Neural progenitor cell (in vitro differentiated cells): ENCODE measurements around the gene MAP7D2. TPM values are rescaled to one million over a fixed set of nuclear protein-coding genes. Genes with fewer than 3 reads are reported as not detected.

Source experiments
- DNase-seq: peaks from one replicate; pipeline ENCODE4 v3.0.0-alpha.2; 2016; ENCODE audit warnings: low spot score
- H2AFZ ChIP-seq: fragments of 200-600 bp; sonication (generic); replicated peaks from 2 replicates; pipeline ENCODE4 v1.6.1; 2016; ENCODE audit warnings: antibody characterized with exemption
- H3F3A ChIP-seq: fragments of 200-600 bp; sonication (generic); 2 replicates; pipeline ENCODE4 v1.6.1; 2016; ENCODE audit warnings: antibody characterized with exemption, low read depth
- H3K27ac ChIP-seq: fragments of 200-600 bp; sonication (generic); 2 replicates; pipeline ENCODE4 v1.5.1; 2016; ENCODE audit warnings: mild to moderate bottlenecking
- H3K27me3 ChIP-seq: fragments of 200-600 bp; sonication (generic); 2 replicates; pipeline ENCODE4 v1.6.1; 2016; ENCODE audit warnings: mild to moderate bottlenecking, moderate library complexity
- H3K36me3 ChIP-seq: fragments of 200-600 bp; sonication (generic); 2 replicates; pipeline ENCODE4 v1.5.1; 2016
- H3K4me1 ChIP-seq: fragments of 200-600 bp; sonication (generic); 2 replicates; pipeline ENCODE4 v1.6.1; 2016; ENCODE audit warnings: mixed run types
- H3K4me2 ChIP-seq: fragments of 200-600 bp; sonication (generic); 2 replicates; pipeline ENCODE4 v1.6.1; 2016
- H3K4me3 ChIP-seq: fragments of 200-600 bp; sonication (generic); 2 replicates; pipeline ENCODE4 v1.5.1; 2016
- H3K79me2 ChIP-seq: fragments of 200-600 bp; sonication (generic); 2 replicates; pipeline ENCODE4 v1.6.1; 2016; ENCODE audit warnings: low read depth
- H3K9ac ChIP-seq: fragments of 200-600 bp; sonication (generic); 2 replicates; pipeline ENCODE4 v1.6.1; 2016
- H3K9me3 ChIP-seq: fragments of 200-600 bp; sonication (generic); 2 replicates; pipeline ENCODE4 v1.5.1; 2016; ENCODE audit warnings: low read depth
- H4K20me1 ChIP-seq: fragments of 200-600 bp; sonication (generic); 2 replicates; pipeline ENCODE4 v1.6.1; 2016; ENCODE audit warnings: low read depth
- H3K27ac Mint-ChIP-seq: 3 replicates; pipeline ENCODE4 v1.8.0; 2021; ENCODE audit warnings: mixed read lengths
- H3K27me3 Mint-ChIP-seq: 2 replicates; pipeline ENCODE4 v1.8.0; 2022; ENCODE audit warnings: low read depth, mild to moderate bottlenecking, inconsistent platforms, moderate library complexity, mixed read lengths; ENCODE audit not compliant: insufficient read depth
- H3K36me3 Mint-ChIP-seq: 3 replicates; pipeline ENCODE4 v1.8.0; 2021; ENCODE audit warnings: mixed read lengths
- H3K4me1 Mint-ChIP-seq: 3 replicates; pipeline ENCODE4 v1.8.0; 2021; ENCODE audit warnings: mixed read lengths
- H3K4me3 Mint-ChIP-seq: 3 replicates; pipeline ENCODE4 v1.8.0; 2021; ENCODE audit warnings: mild to moderate bottlenecking, moderate library complexity, mixed read lengths
- H3K9me3 Mint-ChIP-seq: 3 replicates; pipeline ENCODE4 v1.8.0; 2020; ENCODE audit warnings: mixed read lengths
- CTCF ChIP-seq: fragments of 200-600 bp; sonication (generic); IDR thresholded peaks from 2 replicates; pipeline ENCODE4 v1.5.1; 2017; ENCODE audit warnings: antibody characterized with exemption, mild to moderate bottlenecking
- EZH2 ChIP-seq: fragments of 200-600 bp; sonication (generic); IDR thresholded peaks from 2 replicates; pipeline ENCODE4 v1.6.1; 2017; ENCODE audit warnings: antibody characterized with exemption, mild to moderate bottlenecking, moderate library complexity
- EZH2phosphoT487 ChIP-seq: fragments of 200-600 bp; sonication (generic); IDR thresholded peaks from 2 replicates; pipeline ENCODE4 v1.6.1; 2017; ENCODE audit warnings: antibody characterized with exemption
- microRNA counts: library from miRNA; unstranded; fragments of <30 nt; microRNA quantifications from one replicate; lab custom pipeline; 2016
- microRNA-seq: library from miRNA; unstranded; fragments of <30 nt; microRNA quantifications from one replicate; pipeline ENCODE4, GENCODE V29; 2016
- small RNA-seq: library from RNA; depleted of rRNA; stranded (forward); fragments of <200 nt; gene quantifications from one replicate; pipeline ENCODE3, GENCODE V24; 2015
- total RNA-seq: library from RNA; depleted of rRNA; stranded (reverse); fragments of >200 nt; gene quantifications from 2 replicates; pipeline ENCODE4 v1.2.3, GENCODE V29; 2015; ENCODE audit warnings: low replicate concordance

MAP7D2 gene
- total RNA-seq, 1 donor from 2014 or later: 2.6 TPM

- Mint-ChIP-seq H3K4me3 (no peak overlapping the region), H3K27ac (no peak overlapping the region), H3K27me3 (no peaks in the 10 kb centered on the region), H3K4me1 (peaks cover 3% of the 10 kb centered on the region), H3K9me3 (peaks cover 2% of the 10 kb centered on the region), H3K36me3 (peaks cover 4% of the 10 kb centered on the region)
- Histone ChIP-seq H3K4me1 (peaks cover 14% of the 10 kb centered on the region), H2AFZ (no peak overlapping the region), H3K4me3 (no peak overlapping the region), H3K4me2 (no peak overlapping the region), H3K9ac (no peak overlapping the region), H3K36me3 (no peaks in the 10 kb centered on the region), H3K27ac (no peak overlapping the region), H3F3A (no peaks in the 10 kb centered on the region), H3K79me2 (no peaks in the 10 kb centered on the region), H3K27me3 (no peaks in the 10 kb centered on the region), H3K9me3 (peaks cover under 1% of the 10 kb centered on the region), H4K20me1 (no peaks in the 10 kb centered on the region)
- no peak for TF ChIP-seq CTCF
- TF ChIP-seq EZH2: no peak
- no peak for TF ChIP-seq EZH2phosphoT487
- DNase-seq: no peak
Measured at GRCh38 chrX:19958552-19959486, 157.9 kb downstream of the MAP7D2 start.

- Mint-ChIP-seq H3K36me3 (peaks cover 4% of the 10 kb centered on the region), H3K27me3 (no peaks in the 10 kb centered on the region)
Measured at GRCh38 chrX:19956923-19957322, 159.8 kb downstream of the MAP7D2 start.

More at GRCh38 chrX:19956923-19957322, 159.8 kb downstream of the MAP7D2 start:
- no peak overlapping the region for H3K4me3 ChIP-seq
- no peak overlapping the region for H3K4me3 Mint-ChIP-seq
- no peak overlapping the region for H2AFZ ChIP-seq
- TF ChIP-seq CTCF: no peak
- TF ChIP-seq EZH2: no peak
- no peak for TF ChIP-seq EZH2phosphoT487
- H3K27ac ChIP-seq: no peak overlapping the region
- H4K20me1 ChIP-seq: no peaks in the 10 kb centered on the region
- no peaks in the 10 kb centered on the region for H3K79me2 ChIP-seq
- DNase-seq: no peak
- peaks cover 5% of the 10 kb centered on the region for H3K9me3 ChIP-seq
- peaks cover 3% of the 10 kb centered on the region for H3K4me1 Mint-ChIP-seq
- no peaks in the 10 kb centered on the region for H3F3A ChIP-seq
- H3K4me1 ChIP-seq: peaks cover 14% of the 10 kb centered on the region
- no peak overlapping the region for H3K27ac Mint-ChIP-seq
- no peaks in the 10 kb centered on the region for H3K27me3 ChIP-seq
- no peaks in the 10 kb centered on the region for H3K36me3 ChIP-seq
- H3K9ac ChIP-seq: no peak overlapping the region
- peak overlapping the region; percentile 18 for H3K4me2 ChIP-seq
- H3K9me3 Mint-ChIP-seq: peaks cover 2% of the 10 kb centered on the region

MicroRNAs within 50 kb of the gene (microRNA counts, 767-probe panel; counts per million panel counts)
- 460 counts per million, percentile 90 among the panel's probes with 10 or more counts for microRNA hsa-miR-23c (lab: Ali Mortazavi, UCI)

Small RNA genes within 50 kb of the gene (microRNA-seq; reads per million reads assigned to microRNA genes)
- gene MIR23C: 1.8 reads per million, percentile 4 among the genes with 10 or more reads in this experiment

Small RNA genes within 50 kb of the gene (small RNA-seq; reads per million reads assigned to genes)
- gene MIR23C (not detected), gene RF00019 (not detected), gene RF00493 (11.5 reads per million, percentile 96 among the genes with 10 or more reads in this experiment), gene RF00494 (not detected)

Other genes with a start within 250 kb of the MAP7D2 start
- 6.1 and 6.5 TPM in 2 replicates for gene SH3KBP1, start 229.3 kb downstream of the MAP7D2 start, total RNA-seq
- 7.4 and 9.7 TPM in 2 replicates for gene BCLAF3, start 125.8 kb downstream of the MAP7D2 start, total RNA-seq
- gene EIF1AX, start 24.9 kb upstream of the MAP7D2 start, total RNA-seq: 77.6 and 123 TPM in 2 replicates
- 20.9 and 32.2 TPM in 2 replicates for gene RPS6KA3, start 150.0 kb upstream of the MAP7D2 start, total RNA-seq